ENCODE data around the gene LGALS9.
"Not testable (repeated sequence)": the region's sequence is repeated elsewhere in the genome, so short reads cannot be mapped to it uniquely, and the experiment has no call there.

Gene LGALS9

DNA sequence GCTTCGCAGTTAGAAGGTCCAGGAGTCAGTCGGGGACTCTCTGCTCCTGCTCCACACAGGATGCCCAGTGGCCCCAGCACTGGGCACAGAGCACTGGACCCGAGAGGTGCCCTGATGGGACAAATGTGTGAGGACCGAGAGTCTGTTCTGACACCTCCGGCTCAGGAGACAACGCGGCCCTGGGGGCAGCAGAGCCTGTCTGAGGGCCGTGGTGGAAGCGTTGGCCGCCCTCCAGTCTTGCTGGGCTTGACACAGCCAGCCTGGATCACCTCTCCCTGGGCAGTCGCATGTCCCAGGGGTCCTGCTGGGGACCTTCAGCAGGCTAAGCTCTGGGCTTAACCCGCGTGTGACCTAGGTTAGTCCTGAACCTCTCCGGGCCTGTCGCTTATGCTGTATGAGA, 23.1 kb downstream of the LGALS9 start:
- DNase-seq (ENCODE audit: low read depth in 2 of 2): no peak

DNA sequence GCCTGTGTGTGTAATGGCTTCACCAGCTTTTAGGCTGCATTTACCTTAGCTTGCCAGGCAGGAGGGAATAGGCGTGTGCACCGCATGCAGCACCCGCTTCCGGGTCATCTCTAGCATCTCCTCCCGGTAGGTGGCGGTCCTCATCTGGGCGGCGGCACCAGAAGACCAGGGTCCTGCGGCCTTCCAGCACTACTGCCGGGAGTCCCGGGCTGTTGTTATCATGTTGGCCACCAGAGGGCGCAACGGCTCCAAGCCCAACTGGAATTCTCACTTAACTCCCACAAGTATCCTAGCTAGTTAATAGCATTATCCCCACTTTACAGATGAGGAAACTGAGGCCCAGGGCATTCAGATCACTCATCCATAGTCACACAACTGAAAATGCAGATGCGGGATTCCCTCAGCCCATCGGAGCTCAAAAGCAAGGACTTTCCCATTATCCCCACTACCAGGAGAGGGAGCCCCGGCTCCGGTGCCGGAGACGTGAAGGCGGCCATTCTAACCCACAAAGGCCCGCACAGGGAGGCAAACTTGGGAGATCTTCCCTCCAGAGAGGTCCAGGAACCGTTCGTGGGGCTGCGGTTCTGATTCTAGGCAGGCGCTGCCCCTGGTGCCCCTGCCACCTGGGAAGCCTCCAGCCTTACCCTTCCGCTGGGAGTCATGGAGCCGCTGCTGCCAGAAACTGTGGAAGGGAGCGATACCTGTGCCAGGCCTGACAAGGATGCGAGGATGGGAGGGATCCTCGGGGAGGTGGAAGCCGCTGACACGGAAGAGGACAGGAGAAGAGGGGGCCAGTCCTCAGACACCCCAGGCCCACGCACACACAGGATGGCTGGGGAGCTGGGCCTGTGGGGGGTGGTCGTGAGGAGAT, 23.9 kb downstream of the LGALS9 start:
- peak; percentile 75 for DNase-seq (ENCODE audit: low read depth in 2 of 2)

DNA sequence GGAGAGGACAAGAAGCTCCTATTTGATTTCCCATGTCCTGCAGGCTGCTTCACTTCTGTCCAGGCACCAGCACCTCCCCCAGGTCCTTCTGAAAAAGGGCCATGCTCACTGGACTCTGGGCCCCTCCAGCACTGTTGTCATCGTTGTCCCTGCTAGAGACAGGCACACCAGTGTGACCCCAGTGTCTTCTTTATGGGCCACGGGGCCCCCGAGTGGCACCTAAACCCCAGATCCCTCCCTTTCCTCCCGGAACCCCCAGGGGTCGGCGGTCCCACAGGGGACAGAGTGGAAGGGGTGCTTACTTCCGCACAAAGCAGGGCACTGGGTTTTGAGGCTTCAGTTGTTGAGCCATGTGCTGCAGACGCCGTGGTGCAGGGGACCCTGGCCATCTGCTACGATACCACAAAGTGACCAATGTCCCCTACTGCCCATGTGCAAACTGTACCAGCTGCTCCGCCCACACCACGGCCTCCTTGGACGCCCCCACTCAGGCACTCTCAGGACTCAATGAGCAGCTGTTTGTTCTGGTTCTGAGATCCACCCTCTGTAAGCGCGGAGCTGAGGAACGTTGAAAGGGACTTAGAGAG, 24.6 kb downstream of the LGALS9 start:
- DNase-seq (ENCODE audit: low read depth in 2 of 2): not testable (repeated sequence)

DNA sequence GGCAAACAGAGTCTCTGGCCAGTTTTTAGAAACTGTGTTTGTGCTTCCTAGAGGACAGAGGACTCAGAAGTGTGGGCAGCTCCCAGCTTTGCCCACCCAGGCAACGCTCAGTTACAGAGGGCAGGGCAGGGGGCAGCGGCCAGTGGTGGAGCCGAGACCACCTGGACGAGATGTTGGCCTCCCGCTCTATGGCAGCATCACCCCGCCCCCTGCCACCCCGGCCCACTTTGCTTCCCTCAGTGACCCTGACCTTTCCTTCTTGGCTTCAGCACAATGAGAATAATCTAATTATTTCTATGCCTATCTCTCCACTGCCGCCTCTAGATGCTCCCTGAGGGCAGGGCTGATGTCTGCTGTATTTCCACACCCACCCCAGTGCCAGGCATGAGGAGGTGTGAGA, 25.6 kb downstream of the LGALS9 start:
- DNase-seq (ENCODE audit: low read depth in 2 of 2): not testable (repeated sequence)

DNA sequence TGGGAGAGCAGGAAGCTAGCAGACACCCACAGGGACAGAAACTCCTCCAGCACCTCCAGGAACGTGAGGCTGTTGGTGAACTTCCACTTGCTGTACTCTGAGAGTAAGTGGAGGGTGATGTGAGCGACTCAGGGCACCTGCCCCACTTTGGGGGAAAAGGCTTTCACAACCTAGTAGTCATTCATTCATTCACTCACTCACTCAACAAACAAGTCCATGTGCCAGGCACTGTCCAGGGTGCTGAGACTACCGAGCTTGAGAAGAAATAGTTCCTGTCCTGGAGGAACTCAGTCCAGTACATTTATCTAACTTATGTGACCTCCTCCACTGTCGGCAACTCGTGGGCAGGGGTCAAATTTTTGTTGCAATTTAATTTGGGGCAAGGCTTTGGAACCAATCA, 26.6 kb downstream of the LGALS9 start:
- no peak for DNase-seq (ENCODE audit: low read depth in 2 of 2)

DNA sequence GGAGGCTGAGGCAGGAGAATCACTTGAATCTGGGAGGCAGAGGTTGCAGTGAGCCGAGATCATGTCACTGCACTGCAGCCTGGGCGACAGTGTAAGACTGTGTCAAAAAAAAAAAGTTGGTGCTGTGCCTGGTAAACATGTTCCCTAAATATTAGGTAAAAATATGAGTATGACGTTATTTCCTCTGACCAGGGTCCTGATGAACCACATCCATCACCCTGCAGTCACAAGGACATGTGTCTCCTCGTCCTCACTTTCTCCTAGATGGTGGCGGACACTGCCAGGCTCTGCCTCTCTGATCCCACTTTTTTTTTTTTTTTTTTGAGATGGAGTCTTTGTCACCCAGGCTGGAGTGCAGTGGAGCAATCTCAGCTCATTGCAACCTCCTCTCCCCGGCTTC, 28.7 kb downstream of the LGALS9 start:
- DNase-seq (ENCODE audit: low read depth in 2 of 2): no peak

DNA sequence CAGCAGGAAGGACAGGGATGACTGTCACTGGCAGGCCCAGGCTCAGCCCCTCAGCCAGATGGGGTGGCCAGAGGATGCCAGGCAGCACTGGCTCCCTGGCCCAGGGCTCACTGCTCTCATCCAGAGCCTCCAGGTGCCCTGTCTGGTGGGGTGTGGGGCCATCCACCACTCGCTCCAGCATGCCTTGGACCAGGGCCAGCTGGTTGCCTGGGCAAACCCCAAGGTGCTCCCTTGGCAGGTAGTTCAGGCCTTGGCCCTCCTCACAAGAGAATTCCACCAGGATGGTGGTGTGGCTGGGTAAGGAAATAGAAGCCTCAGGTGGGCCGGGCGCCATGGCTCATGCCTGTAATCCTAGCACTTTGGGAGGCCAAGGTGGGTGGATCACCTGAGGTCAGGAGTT, 29.4 kb downstream of the LGALS9 start:
- no peak for DNase-seq (ENCODE audit: low read depth in 2 of 2)

DNA sequence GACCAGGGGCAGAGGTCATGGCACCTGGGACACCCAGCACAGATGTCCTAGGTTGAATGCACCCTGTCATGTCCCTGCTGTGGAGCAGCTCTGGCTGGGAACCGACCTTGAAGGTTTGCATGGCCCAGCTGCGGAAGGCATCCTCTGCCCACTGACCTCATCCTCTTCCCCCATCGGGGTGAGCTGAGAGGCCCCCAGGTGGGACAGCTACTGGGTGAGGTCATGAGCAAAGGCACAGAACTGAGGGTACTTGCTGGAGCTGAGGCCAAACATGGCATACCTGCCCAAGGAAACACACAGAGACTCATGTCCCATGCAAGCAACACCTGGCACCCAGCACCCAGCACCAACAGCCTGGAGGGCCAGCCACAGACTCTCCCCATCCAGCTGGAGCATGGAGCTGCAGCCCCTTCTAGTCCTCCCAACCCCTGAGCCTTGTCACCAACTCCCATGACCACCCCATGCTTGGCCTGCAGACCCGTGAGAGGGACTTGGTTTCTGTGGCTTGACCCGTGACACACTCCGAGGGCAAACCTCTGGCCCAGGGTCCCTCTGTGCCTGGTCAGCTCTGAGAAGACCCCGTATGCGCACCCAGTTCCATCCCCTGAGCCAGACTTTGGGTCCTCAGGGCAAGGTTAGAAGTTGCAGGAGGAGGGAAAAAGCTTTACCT, 33.1 kb downstream of the LGALS9 start:
- no peak for DNase-seq (ENCODE audit: low read depth in 2 of 2)

DNA sequence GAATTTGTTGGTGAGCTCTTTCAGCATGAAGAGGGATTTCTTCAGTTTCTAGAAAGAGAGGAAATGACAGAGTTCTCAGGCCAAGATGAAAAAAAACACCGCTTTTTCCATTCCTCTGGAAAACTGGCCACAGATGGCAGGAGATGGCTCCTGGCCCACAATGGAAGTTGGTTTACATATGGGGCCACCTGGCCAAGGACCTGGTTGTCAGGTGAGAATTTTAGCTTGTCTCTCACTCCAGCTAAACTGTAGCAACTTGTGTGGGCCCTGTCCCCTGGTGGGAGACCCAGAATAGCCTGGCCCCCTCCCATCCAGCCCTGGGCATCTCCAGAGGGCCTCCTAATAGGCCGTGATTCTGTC, 33.6 kb downstream of the LGALS9 start:
- DNase-seq (ENCODE audit: low read depth in 2 of 2): no peak

DNA sequence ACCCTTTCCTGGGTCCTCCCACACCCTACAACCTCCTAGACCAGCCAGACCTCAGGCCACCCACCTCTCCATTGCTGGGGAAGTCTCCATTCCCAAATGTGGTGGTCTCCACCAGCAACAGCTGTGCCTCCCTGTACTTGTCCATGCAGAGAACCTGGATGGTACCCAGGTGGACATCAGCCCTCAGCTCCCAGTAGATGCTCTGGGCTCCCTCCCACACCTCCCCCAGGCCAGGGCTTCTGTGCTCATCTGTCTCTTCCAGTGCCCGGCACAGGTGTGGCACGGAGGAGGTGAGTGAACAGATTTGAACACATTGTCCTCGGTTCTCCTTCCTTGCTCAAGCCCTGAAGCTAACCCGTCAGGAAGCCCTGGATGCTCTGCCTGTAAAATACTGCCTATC, 34.6 kb downstream of the LGALS9 start:
- DNase-seq (ENCODE audit: low read depth in 2 of 2): no peak

DNA sequence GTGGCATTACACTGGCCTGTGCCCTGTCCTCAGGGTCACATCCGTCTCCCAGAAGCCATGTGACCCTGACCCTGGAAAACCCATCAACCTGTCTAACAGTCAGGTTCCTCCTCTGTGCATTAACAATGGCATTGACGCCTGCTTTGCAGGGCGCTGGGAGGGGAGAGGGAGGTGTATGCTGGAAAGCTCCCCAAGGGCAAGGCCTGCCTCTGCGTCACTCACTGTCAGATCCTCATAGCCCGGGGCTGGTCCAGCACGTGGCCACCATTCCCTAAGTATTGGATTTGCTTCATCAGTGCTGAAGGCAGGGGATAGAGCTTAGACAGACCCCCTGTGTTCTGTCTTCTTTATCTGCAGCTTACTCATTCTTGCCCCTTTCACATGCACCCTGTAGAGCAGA, 35.3 kb downstream of the LGALS9 start:
- DNase-seq (ENCODE audit: low read depth in 2 of 2): not testable (repeated sequence)

DNA sequence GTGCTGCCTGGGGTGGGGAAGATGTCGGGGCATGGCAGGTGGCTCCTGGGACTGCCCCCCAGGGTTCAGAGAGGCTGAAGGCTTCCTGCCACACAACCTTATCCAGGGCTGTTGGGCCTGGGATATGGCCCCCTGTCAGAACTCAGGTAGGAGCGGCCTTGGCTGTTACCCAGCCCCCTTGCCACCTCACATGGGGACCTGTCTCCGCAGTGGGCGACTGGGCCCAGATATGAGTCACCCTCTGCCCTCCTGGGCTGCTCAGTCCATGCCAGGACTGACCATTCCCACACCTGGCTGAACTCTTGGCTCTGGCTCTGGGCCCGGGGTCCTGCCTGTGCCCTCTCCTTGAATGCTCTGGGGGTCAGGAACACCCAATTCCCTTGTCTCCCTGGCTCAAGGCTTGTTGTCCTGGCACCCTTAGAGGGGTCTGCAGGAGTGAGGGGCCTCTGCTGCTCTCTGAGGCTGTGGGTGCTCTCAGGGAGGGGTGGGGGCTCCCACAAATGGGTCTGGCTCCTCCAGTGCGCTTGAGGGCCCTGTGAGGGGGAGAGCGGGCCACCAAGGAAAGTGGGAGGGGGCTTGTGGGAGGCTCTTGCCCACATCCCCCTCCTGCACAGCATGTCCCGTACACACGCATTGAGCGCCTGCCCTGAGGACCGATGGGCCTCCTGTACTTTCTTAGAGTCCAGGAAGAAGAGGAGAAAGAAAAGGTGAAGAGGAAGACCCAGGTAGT, 36.0 kb downstream of the LGALS9 start:
- no peak for DNase-seq (ENCODE audit: low read depth in 2 of 2)

DNA sequence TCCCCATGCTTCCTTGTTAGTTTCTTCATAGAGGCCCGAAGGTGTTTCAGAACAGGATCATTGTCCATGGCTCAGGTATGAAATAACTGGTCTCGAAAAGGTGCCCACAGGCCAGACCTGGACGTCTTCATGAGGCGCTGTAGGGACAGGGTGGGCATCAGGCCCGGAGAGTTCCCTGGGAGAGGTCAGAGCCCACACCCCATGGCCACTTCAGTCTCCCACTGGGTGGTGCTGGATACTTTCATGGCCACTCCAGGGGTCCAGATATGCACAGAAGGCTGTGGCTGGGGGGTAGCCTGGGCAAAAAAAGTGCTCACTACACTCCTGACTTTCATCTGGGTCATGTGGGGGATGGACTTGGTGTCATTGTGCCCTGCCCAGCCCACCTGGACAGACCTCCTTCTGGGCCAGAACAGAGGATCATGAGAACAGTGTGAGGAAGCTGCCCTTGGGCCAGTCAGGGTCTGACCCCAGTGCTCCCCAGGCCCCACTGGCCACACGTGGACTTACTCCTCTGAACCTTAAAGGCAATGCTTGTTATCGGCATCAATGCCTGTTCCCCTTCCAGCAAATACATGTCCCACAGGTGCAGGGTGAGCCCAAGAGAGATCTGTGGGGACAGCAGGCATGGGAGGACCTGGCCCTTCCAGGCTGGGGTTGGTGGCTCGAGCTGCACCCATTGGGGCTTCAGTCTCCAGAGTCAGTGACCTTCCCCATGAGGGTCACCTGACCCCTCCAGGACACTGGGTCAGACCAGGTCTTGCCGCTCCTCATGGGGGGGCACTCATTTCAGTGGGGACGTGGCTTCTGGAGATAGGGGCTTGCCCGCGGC, 36.9 kb downstream of the LGALS9 start:
- DNase-seq (ENCODE audit: low read depth in 2 of 2): no peak

DNA sequence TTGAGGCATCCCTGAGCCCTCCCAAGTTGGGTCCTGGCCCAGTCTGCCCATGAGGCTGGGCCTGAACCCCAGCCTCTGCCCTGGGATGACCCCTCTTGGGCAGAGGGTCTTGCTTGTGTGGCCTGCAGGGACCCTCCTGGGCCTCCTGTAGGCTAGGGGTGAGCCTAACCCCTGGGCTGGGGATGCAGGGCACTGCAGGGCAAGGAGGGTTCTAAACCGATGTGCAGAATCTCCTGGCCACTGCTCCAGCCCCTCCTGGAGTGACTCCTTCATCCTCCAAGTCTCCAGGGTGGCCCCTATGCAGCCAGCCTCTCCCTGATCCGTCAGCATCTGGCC, 37.5 kb downstream of the LGALS9 start:
- no peak for DNase-seq (ENCODE audit: low read depth in 2 of 2)

DNA sequence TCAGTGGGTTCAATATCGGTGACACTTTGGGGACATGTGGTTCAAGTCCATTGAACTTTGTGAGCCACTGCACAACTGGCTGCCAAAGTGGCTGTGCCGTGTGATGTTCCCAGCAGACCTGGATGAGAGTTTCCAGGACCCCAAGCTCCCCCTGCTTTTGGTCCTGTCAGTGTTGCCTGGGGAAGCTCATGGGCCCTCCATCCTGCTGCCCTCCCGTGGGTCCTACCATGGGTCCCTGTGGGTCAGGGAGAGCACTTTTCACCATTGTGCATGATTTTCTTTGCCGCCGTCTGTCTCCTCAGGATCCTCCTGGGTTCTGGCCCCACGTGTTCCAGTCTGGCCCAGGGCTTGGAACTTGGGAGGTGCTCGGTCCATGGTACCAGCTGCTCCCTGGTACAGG, 38.1 kb downstream of the LGALS9 start:
- no peak for DNase-seq (ENCODE audit: low read depth in 2 of 2)

DNA sequence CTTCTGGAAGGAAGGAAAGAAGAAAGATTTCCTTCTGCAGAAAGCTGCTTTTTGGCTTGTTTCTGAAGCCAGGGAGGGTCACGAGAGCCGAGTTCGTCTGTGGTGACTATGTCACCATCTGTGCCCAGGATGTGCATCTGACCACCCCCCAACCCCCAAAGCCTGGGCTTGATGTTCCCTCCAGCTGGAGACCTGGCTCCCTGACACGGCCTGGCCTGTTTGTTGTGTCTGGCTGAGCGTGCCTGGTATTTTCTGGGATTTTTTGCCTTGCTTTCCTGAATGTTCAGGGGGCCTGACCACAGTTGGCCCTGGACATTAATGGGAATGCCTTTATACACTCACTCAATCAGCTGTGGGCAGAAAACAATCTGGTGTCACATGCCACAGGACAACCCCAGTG, 38.9 kb downstream of the LGALS9 start:
- no peak for DNase-seq (ENCODE audit: low read depth in 2 of 2)

DNA sequence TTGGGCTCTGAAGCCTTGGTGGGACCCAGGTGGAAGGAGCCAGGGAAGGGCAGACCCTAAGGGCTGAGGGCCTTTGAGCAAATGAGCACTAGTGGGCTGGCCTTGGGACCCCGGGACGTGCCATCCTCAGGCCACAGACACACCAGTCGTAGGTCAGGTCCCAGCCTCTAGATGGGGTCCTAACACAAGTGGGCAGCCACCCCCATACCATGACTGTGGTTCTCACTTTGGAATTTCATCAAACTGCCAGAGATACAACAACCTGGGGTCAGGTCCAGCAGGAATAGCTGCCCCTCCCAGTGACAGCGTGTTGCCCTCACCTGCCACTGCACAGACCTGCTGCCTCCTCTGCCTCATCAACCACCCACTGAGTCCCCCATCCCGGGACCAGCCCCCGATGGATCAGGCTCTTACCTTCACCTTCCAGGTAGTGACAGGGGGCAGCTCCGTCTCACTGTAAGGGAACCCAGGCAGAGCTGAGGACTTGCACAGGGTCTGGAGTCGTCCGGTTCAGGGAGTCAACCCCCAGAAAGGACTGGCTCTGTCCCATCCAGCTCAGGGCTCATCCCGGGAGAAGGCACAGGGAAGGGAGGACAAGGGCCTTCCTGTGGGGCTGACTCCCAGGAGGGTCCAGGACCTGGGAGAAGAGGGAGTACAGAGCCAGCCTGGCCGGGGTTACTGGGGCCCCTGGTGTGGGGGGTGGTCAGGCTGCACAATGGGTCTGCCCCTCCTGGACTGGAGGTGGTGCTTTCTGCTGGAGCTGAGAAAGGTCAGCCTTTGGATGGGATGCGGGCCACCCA, 40.0 kb downstream of the LGALS9 start:
- DNase-seq (ENCODE audit: low read depth in 2 of 2): no peak

DNA sequence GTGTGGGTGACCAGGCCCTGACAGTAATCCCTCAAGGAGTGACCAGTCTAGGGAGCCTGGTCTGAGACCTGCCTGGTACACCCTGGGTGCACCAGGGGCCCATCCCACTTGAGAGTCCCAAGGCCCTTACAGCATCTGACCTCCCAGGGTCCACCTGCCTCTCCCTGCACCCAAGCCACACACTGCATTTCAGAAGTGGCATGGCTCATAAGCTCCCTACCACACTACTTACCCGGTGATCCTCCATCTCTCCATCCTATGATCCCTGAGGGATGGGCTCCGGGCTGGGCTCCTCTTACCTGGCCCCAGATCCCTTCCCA, 40.6 kb downstream of the LGALS9 start:
- DNase-seq (ENCODE audit: low read depth in 2 of 2): no peak

DNA sequence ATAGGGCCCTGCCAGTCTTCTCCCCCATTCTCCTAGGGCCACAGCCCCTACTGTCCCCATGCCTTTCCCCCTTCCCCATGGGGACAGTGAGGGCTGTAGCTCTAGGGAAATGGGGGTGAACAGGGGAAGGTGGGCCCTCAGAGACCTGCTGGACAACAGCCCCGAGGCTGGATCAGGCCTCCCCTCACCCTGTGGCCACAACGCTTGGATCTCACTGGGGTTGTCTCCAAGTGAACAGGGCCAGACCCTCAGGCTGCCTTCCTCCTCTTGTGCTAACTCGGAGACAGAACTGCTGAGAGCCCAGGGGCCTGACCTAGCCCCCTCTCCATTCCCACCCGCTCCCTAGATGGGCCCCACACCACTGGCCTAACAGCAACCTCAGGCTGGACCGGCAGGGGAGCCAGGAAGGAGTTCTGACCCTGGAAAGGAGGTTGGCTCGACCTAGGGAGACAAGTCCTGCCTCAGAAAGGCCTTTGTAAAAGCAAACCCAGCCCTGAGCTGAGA, 41.0 kb downstream of the LGALS9 start:
- DNase-seq (ENCODE audit: low read depth in 2 of 2): not testable (repeated sequence)

DNA sequence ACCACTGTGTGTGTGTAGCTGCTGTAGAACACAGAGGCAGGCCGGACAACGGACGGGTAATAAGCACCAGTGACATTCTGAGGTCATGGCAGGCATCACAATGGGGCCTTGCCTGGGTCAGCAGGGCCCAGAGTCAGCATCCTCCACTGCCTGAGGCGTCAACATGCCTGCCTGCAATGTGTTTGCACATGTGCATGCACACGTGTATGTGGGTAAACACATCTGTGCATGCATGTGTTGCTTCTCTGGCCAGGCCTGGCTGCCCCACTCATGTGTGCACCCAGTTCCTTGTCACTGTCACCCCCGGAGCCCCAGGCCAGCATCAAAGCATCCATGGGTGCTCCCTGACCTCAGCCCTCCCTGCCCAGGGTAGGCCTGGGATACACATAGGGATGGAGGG, 43.3 kb downstream of the LGALS9 start:
- DNase-seq (ENCODE audit: low read depth in 2 of 2): no peak

DNA sequence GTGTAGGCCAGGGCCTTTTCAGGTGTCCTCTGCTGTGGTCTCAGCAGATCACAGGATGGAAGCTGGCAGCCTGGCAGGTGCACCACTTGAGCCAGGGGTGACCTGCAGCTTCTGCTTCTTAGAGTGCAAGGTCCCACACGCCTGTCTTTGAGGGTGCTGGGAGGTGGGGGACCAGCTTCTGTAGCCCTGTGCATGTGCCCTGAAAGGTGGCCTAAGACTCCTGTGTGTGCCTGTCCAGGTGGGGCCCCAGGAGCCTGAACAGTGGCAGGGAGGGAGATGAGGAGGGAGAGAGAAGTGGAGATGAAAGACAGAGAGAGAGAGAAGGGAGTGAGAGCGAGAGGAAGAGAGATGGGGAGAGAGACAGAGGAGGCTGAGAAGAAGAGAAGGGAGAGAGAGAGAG, 46.2 kb downstream of the LGALS9 start:
- no peak for DNase-seq (ENCODE audit: low read depth in 2 of 2)

Data from stimulated activated CD4-positive, alpha-beta T cell treated with anti-CD3 and anti-CD28 coated beads, Interleukin-4, amount 100 ng/mL, for 48 hours (primary cell).